ENCODE data around the gene CBX4. TPM values are rescaled to one million over a fixed set of nuclear protein-coding genes. Genes with fewer than 3 reads are reported as not detected.

CBX4 gene
- total and polyA plus RNA-seq, 2 experiments from 2014 or later = 1.4 to 4.6 TPM

DNA sequence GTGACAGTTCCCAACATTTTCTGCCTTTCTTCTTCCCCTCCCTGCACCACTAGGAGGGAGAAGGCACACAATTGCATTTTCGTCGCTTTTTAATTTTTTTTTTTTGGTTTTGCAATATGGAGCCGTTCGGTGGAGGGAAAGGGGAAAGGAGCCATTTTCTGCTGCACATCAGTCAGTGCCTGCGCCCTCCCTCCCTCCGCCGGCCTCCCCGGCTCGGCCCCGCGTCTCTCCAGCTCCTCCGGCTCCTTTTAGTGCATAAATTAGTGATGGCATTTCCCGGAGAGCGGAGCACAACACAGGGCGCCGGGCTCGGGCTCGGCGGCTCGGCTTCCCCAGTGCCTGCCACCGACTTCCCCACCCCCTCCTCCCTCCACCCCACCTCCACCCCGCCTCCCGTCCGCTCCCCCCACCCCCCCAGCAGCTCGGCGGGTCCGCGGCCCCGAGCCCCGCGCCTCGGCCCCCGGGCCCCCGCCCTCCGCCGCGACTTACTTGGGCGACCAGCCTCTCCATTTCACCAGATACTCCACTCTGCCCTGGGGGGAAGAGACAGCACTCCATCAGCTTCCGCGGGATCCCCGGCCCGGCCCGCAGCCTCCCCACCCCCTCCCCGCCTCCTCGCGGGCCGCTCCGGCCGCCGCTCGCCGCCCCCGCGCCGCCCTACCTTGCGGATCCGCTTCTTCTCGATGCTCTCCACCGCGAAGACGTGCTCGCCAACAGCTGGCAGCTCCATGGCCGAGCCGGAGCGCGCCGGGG, 542 bp downstream of the CBX4 start:
- Histone ChIP-seq H3K4me3 (peak overlapping the region; percentile 80), H3K9me2 (ENCODE audit: insufficient read depth) (no peaks in the 10 kb centered on the region), H3K79me2 (replicated peaks; ENCODE audit: insufficient read depth) (no peaks in the 10 kb centered on the region), H3K4me1 (ENCODE audit: insufficient read depth) (peaks cover 40% of the 10 kb centered on the region), H4K20me1 (replicated peaks; ENCODE audit: insufficient read depth) (peaks cover 4% of the 10 kb centered on the region), H3K4me2 (peak overlapping the region; percentile 99), H3F3A (replicated peaks; ENCODE audit: low read depth) (peaks cover 34% of the 10 kb centered on the region), H3K27ac (ENCODE audit: low read depth) (no peak overlapping the region), H3K36me3 (ENCODE audit: insufficient read depth) (no peaks in the 10 kb centered on the region), H3K27me3 (ENCODE audit: insufficient read depth) (peaks cover 88% of the 10 kb centered on the region), H2AFZ (0 out of 2 replicates have a peak overlapping the region, but pooled peaks have one; percentile 8)
- no peak overlapping the region for H3K27ac Mint-ChIP-seq
- no peaks in the 10 kb centered on the region; the same call in 2 of the 3 replicates for H3K36me3 Mint-ChIP-seq (ENCODE audit: low read depth)
- peaks cover 40% of the 10 kb centered on the region for H3K4me1 Mint-ChIP-seq
- DNase-seq (ENCODE audit: low spot score) = peak; percentile 90
- peak; percentile 0; the same call in 2 of the 3 replicates for ATAC-seq
- TF ChIP-seq EZH2 (IDR thresholded peaks at IDR 0.05; ENCODE audit: low read depth, unreplicated experiment) = peak; percentile 18
- TF ChIP-seq, protein P1, sequence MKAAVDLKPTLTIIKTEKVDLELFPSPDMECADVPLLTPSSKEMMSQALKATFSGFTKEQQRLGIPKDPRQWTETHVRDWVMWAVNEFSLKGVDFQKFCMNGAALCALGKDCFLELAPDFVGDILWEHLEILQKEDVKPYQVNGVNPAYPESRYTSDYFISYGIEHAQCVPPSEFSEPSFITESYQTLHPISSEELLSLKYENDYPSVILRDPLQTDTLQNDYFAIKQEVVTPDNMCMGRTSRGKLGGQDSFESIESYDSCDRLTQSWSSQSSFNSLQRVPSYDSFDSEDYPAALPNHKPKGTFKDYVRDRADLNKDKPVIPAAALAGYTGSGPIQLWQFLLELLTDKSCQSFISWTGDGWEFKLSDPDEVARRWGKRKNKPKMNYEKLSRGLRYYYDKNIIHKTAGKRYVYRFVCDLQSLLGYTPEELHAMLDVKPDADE (IDR thresholded peaks at IDR 0.05) = no peak
- H3K27me3 Mint-ChIP-seq (ENCODE audit: insufficient read depth, low read depth, poor library complexity) = peaks cover 90% of the 10 kb centered on the region
- peak overlapping the region; percentile 81 for H3K4me3 Mint-ChIP-seq
- peaks cover 5% of the 10 kb centered on the region; the same call in 2 of the 3 replicates for H3K9me3 Mint-ChIP-seq

DNA sequence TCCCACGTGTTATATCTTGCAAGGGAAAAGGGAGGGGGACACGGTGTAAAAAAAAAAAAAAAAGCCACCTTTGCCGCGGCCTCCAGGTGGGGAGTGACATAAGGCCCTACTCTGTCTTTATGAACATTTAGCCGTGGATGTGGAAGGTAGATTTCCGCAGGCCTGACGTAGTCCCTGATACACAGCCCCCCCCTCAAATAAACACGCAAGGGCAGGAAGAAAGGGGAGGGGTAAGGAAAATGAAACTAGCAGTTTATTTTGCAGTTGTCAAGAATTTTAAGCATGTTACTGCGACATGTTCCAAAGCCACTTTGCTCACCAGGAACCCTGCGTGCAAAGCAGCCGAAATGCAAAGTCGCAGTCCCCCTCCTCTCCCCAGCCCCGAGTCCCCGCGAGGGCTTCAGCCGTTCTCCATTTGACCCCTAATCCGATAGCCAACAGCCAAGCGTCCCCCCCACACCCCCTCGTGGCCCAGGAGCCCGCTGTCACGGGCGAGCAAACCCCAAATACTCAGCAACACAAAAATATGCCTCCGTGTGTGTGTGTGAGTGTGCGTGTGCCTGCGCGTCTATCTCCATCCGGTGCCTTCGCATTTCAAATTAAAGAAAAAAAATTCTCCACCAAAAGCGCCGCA, 1.2 kb downstream of the CBX4 start:
- no peak overlapping the region for H3K27ac ChIP-seq (ENCODE audit: low read depth)
- H3K27me3 Mint-ChIP-seq (ENCODE audit: insufficient read depth, low read depth, poor library complexity) = peaks cover 92% of the 10 kb centered on the region

DNA sequence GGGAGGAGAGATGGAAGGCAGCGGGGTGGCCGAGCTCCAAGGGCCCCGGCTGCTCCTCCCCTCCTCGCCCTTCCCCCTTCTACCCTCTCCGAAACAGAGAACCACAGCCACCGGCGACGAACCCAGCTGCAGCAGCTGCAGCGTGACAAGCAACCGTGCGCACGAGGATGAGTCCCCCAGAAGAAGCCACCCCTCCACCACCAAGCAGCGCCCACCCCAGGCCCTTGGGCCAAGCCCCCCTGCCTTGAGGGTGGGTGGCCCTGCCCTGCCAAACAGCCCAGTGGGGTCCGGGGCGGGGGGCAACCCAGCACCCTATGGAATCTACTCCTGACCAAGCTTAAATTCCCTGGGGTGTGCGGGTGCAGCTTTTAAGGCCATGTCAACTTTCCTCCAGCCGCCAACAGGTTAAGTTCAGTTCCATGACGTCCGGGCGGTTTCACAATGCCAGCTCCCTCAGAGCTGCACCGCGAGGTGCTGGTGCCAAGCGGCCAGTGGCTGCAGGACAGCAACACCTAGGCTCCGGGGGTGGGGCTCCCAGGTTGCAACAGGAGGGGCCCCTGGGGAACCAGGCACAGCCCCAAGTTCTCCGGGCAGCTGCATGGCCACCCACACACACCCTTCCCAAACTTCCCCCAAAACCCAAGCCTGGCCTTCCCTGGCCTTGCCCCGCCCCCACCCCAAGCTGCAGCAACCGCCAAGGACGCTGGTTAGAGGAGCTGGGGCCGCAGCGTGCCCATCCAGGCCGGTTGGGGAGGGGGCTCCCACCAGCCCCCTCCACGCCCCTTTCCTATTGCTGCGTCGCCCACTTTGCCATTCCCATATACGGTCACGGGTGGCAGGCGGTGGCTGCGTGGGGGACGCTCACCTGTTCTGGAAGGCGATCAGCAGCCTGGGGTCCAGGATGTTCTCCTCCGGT, 2.0 kb downstream of the CBX4 start:
- peak overlapping the region; percentile 80 for H3K4me3 ChIP-seq
- peaks cover 34% of the 10 kb centered on the region for H3F3A ChIP-seq (replicated peaks; ENCODE audit: low read depth)
- H4K20me1 ChIP-seq (replicated peaks; ENCODE audit: insufficient read depth) = peaks cover 4% of the 10 kb centered on the region
- H3K4me1 ChIP-seq (ENCODE audit: insufficient read depth) = peaks cover 39% of the 10 kb centered on the region
- H3K36me3 ChIP-seq (ENCODE audit: insufficient read depth) = no peaks in the 10 kb centered on the region
- H3K27me3 ChIP-seq (ENCODE audit: insufficient read depth) = peaks cover 88% of the 10 kb centered on the region
- H2AFZ ChIP-seq = no peak overlapping the region
- no peaks in the 10 kb centered on the region for H3K79me2 ChIP-seq (replicated peaks; ENCODE audit: insufficient read depth)
- Mint-ChIP-seq H3K27ac (no peak overlapping the region), H3K4me1 (peaks cover 38% of the 10 kb centered on the region), H3K36me3 (ENCODE audit: low read depth) (peaks cover 4% of the 10 kb centered on the region; the same call in 2 of the 3 replicates), H3K9me3 (peaks cover 5% of the 10 kb centered on the region; the same call in 2 of the 3 replicates), H3K4me3 (peak overlapping the region; percentile 81), H3K27me3 (ENCODE audit: insufficient read depth, low read depth, poor library complexity) (peaks cover 91% of the 10 kb centered on the region)
- peak overlapping the region; percentile 99 for H3K4me2 ChIP-seq
- no peaks in the 10 kb centered on the region for H3K9me2 ChIP-seq (ENCODE audit: insufficient read depth)
- DNase-seq (ENCODE audit: low spot score) = peak; percentile 82
- peak; percentile 1 for ATAC-seq
- no peak for TF ChIP-seq NANOG (IDR thresholded peaks at IDR 0.05; ENCODE audit: borderline replicate concordance)
- TF ChIP-seq CREB1 (CRISPR knock-in tag; IDR thresholded peaks at IDR 0.05; ENCODE audit: low read depth) = 0 out of 2 replicates have a peak, but pooled peaks have one; percentile 63
- no peak overlapping the region for H3K27ac ChIP-seq (ENCODE audit: low read depth)

More for the DNA sequence above, 1.2 kb downstream of the CBX4 start:
- peak overlapping the region; percentile 99 for H3K4me2 ChIP-seq
- H3K27me3 ChIP-seq (ENCODE audit: insufficient read depth) = peaks cover 88% of the 10 kb centered on the region
- Mint-ChIP-seq H3K4me1 (peaks cover 42% of the 10 kb centered on the region), H3K4me3 (peak overlapping the region; percentile 81), H3K36me3 (ENCODE audit: low read depth) (peaks cover 2% of the 10 kb centered on the region; the same call in 2 of the 3 replicates), H3K9me3 (peaks cover 5% of the 10 kb centered on the region; the same call in 2 of the 3 replicates), H3K27ac (no peak overlapping the region)
- no peaks in the 10 kb centered on the region for H3K9me2 ChIP-seq (ENCODE audit: insufficient read depth)
- DNase-seq (ENCODE audit: low spot score) (no peak), ATAC-seq (no peak)
- H3K4me3 ChIP-seq = peak overlapping the region; percentile 80
- H2AFZ ChIP-seq = 0 out of 2 replicates have a peak overlapping the region, but pooled peaks have one; percentile 8
- peak; percentile 69 for TF ChIP-seq EZH2 (IDR thresholded peaks at IDR 0.05; ENCODE audit: low read depth, unreplicated experiment)
- no peak for TF ChIP-seq POLR2AphosphoS5 (IDR thresholded peaks at IDR 0.05; ENCODE audit: low read depth)
- peaks cover 4% of the 10 kb centered on the region for H4K20me1 ChIP-seq (replicated peaks; ENCODE audit: insufficient read depth)
- no peaks in the 10 kb centered on the region for H3K79me2 ChIP-seq (replicated peaks; ENCODE audit: insufficient read depth)
- no peaks in the 10 kb centered on the region for H3K36me3 ChIP-seq (ENCODE audit: insufficient read depth)
- peaks cover 44% of the 10 kb centered on the region for H3K4me1 ChIP-seq (ENCODE audit: insufficient read depth)
- peaks cover 35% of the 10 kb centered on the region for H3F3A ChIP-seq (replicated peaks; ENCODE audit: low read depth)

Measured in GM23338 (cell line).